Keratinocyte (primary cell): Measurements from ENCODE around the gene COL6A2. TPM values are rescaled to one million over a fixed set of nuclear protein-coding genes. Genes with fewer than 3 reads are reported as not detected.

Experiments used
- DNase-seq: peaks from one replicate; pipeline ENCODE4 v3.0.0-alpha.2; 2011; ENCODE audit warnings: low read depth, missing footprints, low spot score
- FAIRE-seq: peaks from 2 replicates; lab custom pipeline; 2011; peaks lifted over from hg19 to GRCh38; lab: Jason Lieb, UNC
- H2AFZ ChIP-seq: 2 replicates; pipeline ENCODE4 v1.6.0; 2012; ENCODE audit warnings: low read length, control low read depth, inconsistent platforms; ENCODE audit not compliant: control insufficient read depth
- H3K27ac ChIP-seq: 2 replicates; pipeline ENCODE4 v1.5.1; 2011; ENCODE audit warnings: low read length; ENCODE audit not compliant: control insufficient read depth, insufficient read depth
- H3K27me3 ChIP-seq: 3 replicates; pipeline ENCODE4 v1.6.0; 2011; ENCODE audit warnings: low read length; ENCODE audit not compliant: control insufficient read depth, insufficient read depth; ENCODE audit errors: extremely low read depth
- H3K36me3 ChIP-seq, 2 experiments: 2 replicates in 1 of 2; 3 replicates in 1 of 2; pipeline ENCODE4 v1.5.1; 2011; ENCODE audit warnings: low read length in 2 of 2, mild to moderate bottlenecking in 1 of 2; ENCODE audit not compliant: control insufficient read depth in 2 of 2, insufficient read depth in 2 of 2; ENCODE audit errors: extremely low read depth in 1 of 2
- H3K4me1 ChIP-seq: 3 replicates; pipeline ENCODE4 v1.5.1; 2011; ENCODE audit warnings: low read length; ENCODE audit not compliant: control insufficient read depth, insufficient read depth; ENCODE audit errors: extremely low read depth
- H3K4me2 ChIP-seq: 3 replicates; pipeline ENCODE4 v1.6.0; 2011; ENCODE audit warnings: low read depth, low read length; ENCODE audit not compliant: control insufficient read depth, insufficient read depth; ENCODE audit errors: extremely low read depth
- H3K4me3 ChIP-seq, 3 experiments: fragments of 200-600 bp in 1 of 3; sonication (generic) in 1 of 3; 2 replicates in 2 of 3; 3 replicates in 1 of 3; pipeline ENCODE4 v1.5.1; 2011 to 2016; ENCODE audit warnings: low read length in 3 of 3, mild to moderate bottlenecking in 3 of 3, control low read depth in 2 of 3, inconsistent platforms in 1 of 3, low read depth in 1 of 3, mixed read lengths in 1 of 3, mixed run types in 1 of 3, moderate library complexity in 1 of 3; ENCODE audit not compliant: control insufficient read depth in 2 of 3, insufficient read depth in 2 of 3; ENCODE audit errors: extremely low read depth in 1 of 3
- H3K79me2 ChIP-seq: 2 replicates; pipeline ENCODE4 v1.6.0; 2012; ENCODE audit warnings: low read length; ENCODE audit not compliant: control insufficient read depth, insufficient read depth
- H3K9ac ChIP-seq: 3 replicates; pipeline ENCODE4 v1.6.0; 2011; ENCODE audit warnings: low read length; ENCODE audit not compliant: control insufficient read depth, insufficient read depth; ENCODE audit errors: extremely low read depth
- H3K9me1 ChIP-seq: 3 replicates; pipeline ENCODE4 v1.6.0; 2011; ENCODE audit warnings: low read length; ENCODE audit not compliant: control insufficient read depth, insufficient read depth; ENCODE audit errors: extremely low read depth
- H3K9me3 ChIP-seq: 2 replicates; pipeline ENCODE4 v1.5.1; 2012; ENCODE audit warnings: low read depth, low read length; ENCODE audit not compliant: control insufficient read depth
- H4K20me1 ChIP-seq: 3 replicates; pipeline ENCODE4 v1.6.0; 2011; ENCODE audit warnings: low read length; ENCODE audit not compliant: control insufficient read depth, insufficient read depth; ENCODE audit errors: extremely low read depth
- EZH2 ChIP-seq: IDR thresholded peaks from one replicate; pipeline ENCODE4 v1.6.1; 2012; ENCODE audit warnings: inconsistent platforms, mild to moderate bottlenecking, low read length, moderate library complexity
- dilution Hi-C: fragments of 300-500 bp; cut with MboI; formaldehyde crosslinking; loops from one replicate; pipeline ENCODE4 v1.7.0; 2020; ENCODE audit warnings: low sequenced_read_pairs; ENCODE audit not compliant: extremely low pct_ligation_motif_present
- polyA plus RNA-seq, 5 experiments: library from polyadenylated mRNA; depleted of rRNA in 3 of 5; stranded (reverse) in 3 of 5; stranded (forward) in 1 of 5; unstranded in 1 of 5; fragments of >200 nt; gene quantifications; 1 replicate in 1 of 5; 2 replicates in 3 of 5; 3 replicates in 1 of 5; pipeline versions ENCODE4 v1.2.1 to v1.2.3, GENCODE V29; 2011 to 2012; ENCODE audit warnings: missing spikeins in 2 of 5, low read depth in 1 of 5, low replicate concordance in 1 of 5
- TF ChIP-seq, protein P1 (sequence below), 3 experiments: IDR thresholded peaks in 1 of 3; conservative IDR thresholded peaks in 1 of 3; optimal IDR thresholded peaks in 1 of 3; 2 replicates in 2 of 3; 3 replicates in 1 of 3; pipeline versions ENCODE3 to v1.5.1; 2011; ENCODE audit warnings: low read length in 3 of 3, mild to moderate bottlenecking in 3 of 3, moderate library complexity in 2 of 3, control low read depth in 1 of 3, inconsistent platforms in 1 of 3; ENCODE audit not compliant: insufficient read depth in 2 of 3; ENCODE audit errors: extremely low read depth in 1 of 3

Gene COL6A2
- polyA plus RNA-seq, 1 donor (not counting 4 experiments of a cell fraction or from before 2014, with no cell fraction given): 0.03 TPM

- no peak for DNase-seq
- Histone ChIP-seq H3K4me1 (peaks cover 10% of the 10 kb centered on the region), H3K9ac (no peak overlapping the region), H3K4me2 (no peak overlapping the region), H2AFZ (no peak overlapping the region), H3K27ac (no peak overlapping the region), H3K9me3 (no peaks in the 10 kb centered on the region), H3K36me3 (no peaks in the 10 kb centered on the region), H3K4me3 (no peak overlapping the region), H3K27me3 (peaks cover 11% of the 10 kb centered on the region), H3K9me1 (no peaks in the 10 kb centered on the region), H3K79me2 (no peaks in the 10 kb centered on the region), H4K20me1 (no peaks in the 10 kb centered on the region)
- dilution Hi-C loops: no loop called here
- TF ChIP-seq, protein P1, sequence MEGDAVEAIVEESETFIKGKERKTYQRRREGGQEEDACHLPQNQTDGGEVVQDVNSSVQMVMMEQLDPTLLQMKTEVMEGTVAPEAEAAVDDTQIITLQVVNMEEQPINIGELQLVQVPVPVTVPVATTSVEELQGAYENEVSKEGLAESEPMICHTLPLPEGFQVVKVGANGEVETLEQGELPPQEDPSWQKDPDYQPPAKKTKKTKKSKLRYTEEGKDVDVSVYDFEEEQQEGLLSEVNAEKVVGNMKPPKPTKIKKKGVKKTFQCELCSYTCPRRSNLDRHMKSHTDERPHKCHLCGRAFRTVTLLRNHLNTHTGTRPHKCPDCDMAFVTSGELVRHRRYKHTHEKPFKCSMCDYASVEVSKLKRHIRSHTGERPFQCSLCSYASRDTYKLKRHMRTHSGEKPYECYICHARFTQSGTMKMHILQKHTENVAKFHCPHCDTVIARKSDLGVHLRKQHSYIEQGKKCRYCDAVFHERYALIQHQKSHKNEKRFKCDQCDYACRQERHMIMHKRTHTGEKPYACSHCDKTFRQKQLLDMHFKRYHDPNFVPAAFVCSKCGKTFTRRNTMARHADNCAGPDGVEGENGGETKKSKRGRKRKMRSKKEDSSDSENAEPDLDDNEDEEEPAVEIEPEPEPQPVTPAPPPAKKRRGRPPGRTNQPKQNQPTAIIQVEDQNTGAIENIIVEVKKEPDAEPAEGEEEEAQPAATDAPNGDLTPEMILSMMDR (optimal IDR thresholded peaks at IDR 0.05 in 1 of 3, IDR thresholded peaks at IDR 0.05 in 1 of 3, conservative IDR thresholded peaks at IDR 0.05 in 1 of 3; ENCODE audit: extremely low read depth in 1 of 3, insufficient read depth in 2 of 3, low read length in 3 of 3): no peak
- no peak for TF ChIP-seq EZH2
- FAIRE-seq: no peak
Observed at GRCh38 chr21:46051379-46051770, 46.5 kb upstream of the COL6A2 start.

GRCh38 chr21:46051821-46052675, 45.9 kb upstream of the COL6A2 start:
- H3K4me3 ChIP-seq: no peak overlapping the region
- dilution Hi-C loops: no loop called here
- H3K27me3 ChIP-seq: peaks cover 17% of the 10 kb centered on the region
- H3K9me1 ChIP-seq: no peaks in the 10 kb centered on the region
- no peaks in the 10 kb centered on the region for H4K20me1 ChIP-seq
- H3K4me1 ChIP-seq: peaks cover 10% of the 10 kb centered on the region
- TF ChIP-seq, protein P1 (optimal IDR thresholded peaks at IDR 0.05 in 1 of 3, IDR thresholded peaks at IDR 0.05 in 1 of 3, conservative IDR thresholded peaks at IDR 0.05 in 1 of 3; ENCODE audit: extremely low read depth in 1 of 3, insufficient read depth in 2 of 3, low read length in 3 of 3): no peak
- no peak for TF ChIP-seq EZH2
- H3K36me3 ChIP-seq: no peaks in the 10 kb centered on the region
- no peak overlapping the region for H3K4me2 ChIP-seq
- no peak overlapping the region for H3K9ac ChIP-seq
- no peak for DNase-seq
- no peak for FAIRE-seq
- H3K9me3 ChIP-seq: no peaks in the 10 kb centered on the region
- no peak overlapping the region for H3K27ac ChIP-seq
- H2AFZ ChIP-seq: no peak overlapping the region
- H3K79me2 ChIP-seq: no peaks in the 10 kb centered on the region
